SHP77 (cell line): Measurements from ENCODE around the gene ICE2.
"Not testable (repeated sequence)": the region's sequence is repeated elsewhere in the genome, so short reads cannot be mapped to it uniquely, and the experiment has no call there.

Experiments
- DNase-seq, 2 experiments: peaks; one replicate each; lab custom pipeline; 2025; lab: John Stamatoyannopoulos, UW

Gene ICE2

DNA sequence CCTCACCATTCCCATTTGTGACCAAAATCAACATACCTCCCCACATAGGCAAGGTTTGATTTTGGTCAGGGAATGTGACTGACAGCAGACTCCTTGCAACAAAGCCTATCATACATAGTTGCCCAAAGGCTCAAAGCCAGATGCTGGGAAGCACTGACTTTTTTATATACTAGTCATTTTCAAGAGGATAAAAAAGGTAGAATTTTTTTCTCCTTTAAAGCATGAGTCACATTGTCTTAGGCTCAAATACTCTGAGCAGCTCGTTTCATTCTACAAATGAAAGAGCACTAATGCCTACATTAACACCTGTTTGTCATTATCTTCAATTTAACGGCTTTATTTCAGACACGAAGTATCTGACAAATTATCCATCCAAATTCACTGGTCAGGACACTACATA lies 36.2 kb downstream of the ICE2 start:
- no peak for DNase-seq

DNA sequence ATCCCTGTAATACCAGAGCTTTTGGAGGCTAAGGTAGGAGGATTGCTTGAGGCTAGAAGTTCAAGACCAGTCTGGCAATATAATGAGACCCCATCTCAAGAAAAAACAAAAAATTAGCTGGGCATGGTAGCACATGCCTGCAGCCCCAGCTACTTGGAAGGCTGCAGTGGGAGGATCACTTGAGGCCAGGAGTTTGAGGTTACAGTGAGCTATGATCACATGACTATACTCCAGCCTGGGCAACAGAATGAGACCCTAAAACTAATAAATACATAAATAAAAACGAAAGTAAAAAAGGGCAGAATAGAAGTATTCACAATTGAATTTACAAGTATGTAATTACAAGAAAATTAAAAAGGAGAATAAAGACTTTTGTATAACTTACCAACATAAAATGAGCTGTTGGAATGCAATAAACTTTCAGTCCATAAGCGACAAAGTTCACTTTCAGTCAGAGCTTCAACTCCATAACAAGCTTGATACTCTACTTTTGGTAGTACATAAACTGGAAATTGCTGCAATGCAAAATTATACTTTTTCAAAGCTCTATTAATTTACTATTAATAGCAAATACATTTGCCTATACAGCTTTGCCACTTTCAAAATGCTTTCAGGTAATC lies 36.8 kb downstream of the ICE2 start:
- no peak for DNase-seq

DNA sequence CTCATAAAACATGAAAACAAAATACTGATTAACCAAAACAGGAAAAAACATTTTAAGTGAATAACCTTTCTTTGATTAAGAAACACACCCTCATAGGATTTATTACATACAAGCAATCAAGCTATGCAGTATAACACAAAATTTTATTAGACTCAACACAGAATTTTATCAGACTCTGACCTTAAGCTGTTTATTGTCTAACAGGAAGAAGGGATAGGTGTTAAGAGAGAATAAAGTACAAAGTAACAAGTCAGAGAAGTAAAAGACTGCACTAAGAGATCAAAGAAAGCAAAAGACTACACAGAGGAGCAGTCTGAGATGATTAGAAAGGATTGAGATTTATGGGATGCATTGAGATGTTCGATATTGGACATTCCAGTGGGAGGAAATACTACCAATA lies 37.6 kb downstream of the ICE2 start:
- DNase-seq = no peak

DNA sequence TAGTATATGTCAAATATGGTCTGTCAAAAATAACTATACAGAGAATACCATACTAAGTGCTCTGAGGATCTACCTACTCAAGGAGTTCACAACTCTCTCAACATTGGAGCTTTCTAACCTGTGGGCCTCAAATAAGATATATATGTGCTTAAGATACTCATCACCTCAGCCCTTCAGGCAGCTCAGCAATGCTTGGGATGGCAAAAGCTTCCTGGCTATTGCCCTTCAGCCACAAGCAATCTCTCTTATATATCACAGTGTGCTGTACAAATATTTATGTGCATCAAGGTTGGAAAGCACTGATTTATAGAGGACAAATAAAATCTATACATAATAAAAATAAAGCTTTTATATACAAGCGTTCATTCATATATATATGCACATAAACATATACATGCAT lies 40.3 kb downstream of the ICE2 start:
- DNase-seq = no peak

DNA sequence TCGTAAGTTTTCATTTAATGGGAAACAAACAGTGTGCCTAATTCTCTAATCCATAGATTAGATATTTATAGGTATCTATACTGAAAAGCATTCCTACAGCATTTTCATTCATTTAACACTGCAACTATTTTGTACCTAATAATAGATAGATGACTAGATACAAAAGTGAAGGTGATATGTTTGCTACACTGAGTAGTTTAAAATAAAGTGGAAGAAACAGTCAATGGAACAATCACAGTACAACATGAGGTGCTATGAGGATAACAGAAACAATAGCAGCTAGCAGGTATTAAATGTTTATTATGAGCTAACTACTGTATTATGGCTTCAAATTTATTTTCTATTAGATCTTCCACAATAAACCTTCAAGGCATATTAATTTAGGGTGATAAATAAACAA lies 50.0 kb downstream of the ICE2 start:
- DNase-seq = no peak

DNA sequence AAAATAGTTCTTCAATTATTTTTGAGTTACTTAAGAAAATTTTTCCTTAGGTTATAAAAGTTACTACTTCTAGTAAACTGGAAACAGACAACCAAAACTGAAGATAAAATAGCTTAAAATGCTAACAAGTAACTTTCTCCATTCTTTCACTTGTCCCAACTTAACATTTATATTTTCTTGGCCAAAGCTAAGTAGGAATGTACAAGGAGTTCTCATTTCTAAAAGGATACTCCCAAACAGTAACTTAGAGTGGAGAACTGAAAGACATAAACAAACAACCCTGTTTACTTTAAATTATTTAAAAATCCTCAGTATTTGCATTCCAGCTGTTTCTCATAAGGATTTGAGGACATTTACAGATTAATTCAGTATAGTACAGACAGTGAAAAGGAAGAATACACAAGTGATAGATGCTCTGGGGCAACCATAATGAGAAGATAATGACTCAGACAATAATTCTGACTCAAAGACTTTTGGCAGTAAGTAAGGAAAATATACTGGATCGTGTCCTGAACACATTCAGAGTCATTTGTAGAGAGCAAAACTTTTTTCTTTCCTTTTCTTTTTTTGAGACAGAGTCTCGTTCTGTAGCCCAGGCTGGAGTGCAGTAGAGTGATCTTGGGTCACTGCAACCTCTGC lies 52.0 kb downstream of the ICE2 start:
- DNase-seq = no peak

DNA sequence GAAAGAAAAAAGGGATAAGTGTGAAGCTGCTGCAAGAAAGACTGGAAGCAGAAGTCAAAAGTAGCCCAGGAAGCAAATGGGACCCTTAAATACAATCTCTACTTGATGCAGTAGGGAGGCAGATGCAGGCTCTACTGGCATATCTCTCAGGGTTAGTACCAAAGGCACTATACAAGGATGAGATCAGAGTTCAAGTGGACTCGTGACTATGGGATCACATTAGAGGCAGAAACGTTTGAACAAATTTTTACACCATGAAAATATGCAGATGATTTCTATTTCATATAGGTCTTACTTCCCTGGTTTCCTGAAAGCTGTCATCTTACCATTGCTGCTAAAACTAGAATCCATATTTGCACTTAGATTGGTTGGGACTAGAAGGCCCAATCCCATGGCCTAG lies 53.5 kb downstream of the ICE2 start:
- no peak for DNase-seq

DNA sequence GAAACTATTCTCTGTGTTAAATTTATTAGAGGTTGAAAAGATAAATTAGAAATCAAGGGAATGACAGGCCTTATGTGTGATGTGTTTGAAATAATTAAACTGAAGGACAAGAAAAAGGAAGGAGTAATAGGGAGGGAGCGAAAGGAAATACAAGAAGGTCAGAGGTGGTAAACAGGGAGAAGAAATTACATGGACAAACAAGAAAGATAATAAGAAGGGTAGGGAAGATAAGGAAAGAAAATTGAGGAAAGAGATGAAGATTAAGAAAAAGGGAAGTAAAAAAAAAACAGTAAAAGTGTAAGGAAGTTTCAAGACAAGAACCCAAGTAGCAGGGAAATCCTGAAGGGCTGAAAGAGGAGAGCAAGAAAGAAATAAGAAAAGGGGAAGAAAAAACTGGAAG lies 54.9 kb downstream of the ICE2 start:
- DNase-seq = no peak

DNA sequence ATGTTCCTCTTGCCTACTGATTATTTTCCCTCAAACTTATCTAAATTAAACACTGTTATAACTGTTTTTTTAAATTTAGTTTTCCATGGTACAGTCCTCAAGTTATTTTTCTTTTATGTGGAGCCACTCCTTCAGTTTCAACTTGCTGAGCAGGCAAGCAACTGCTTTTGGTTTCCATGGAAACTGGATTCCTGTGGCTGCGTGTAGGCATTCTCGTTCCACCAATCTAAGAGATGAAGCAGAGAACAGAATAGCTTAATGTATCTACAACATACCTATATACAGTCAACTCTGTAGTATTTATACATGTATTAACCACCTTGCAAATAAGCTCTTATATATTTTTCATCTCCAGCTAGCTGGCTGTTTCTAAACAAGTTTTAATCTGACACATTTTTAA lies 55.4 kb downstream of the ICE2 start:
- no peak for DNase-seq

DNA sequence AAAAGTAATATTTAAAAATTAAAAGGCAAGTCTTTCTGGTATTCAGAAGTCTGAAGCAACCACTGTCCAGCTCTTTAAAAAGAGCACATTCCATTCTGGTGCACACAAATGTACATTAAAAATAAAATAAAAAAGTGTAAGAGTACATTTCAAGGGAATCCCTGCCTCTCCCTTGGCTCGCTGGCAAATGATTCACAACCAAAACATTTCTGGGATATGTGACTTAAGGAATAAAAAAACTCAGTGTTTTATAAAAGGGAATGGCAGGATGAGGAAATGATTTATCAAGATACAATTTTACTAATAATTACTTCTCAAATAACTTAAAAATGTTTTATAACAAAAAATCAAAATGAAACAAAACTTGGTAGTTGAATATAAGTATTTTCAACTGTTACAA lies 57.4 kb downstream of the ICE2 start:
- no peak for DNase-seq

DNA sequence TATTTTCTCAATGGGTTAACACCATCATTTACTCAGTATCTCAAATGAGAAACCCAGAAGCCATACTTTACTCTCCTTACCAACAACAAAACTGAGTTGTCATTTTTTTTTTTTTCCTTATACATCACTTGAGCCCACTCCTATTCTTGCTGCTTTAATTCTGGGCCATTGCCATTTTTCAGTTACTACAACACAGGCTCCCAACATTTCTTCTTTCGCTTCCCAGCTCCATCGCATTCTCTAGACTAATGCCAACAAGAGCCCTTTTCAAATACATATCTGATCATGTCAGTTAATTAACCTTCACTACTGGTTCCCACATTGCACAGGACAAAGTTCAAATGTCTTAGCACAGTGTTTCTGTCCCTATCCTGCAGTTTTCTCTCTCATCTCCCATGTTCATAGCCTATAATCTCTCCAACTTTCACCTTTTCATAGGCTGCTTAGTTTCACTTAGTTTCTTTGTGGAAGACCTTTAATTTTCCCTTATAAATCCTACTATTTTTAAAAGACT lies 58.7 kb downstream of the ICE2 start:
- DNase-seq = no peak

DNA sequence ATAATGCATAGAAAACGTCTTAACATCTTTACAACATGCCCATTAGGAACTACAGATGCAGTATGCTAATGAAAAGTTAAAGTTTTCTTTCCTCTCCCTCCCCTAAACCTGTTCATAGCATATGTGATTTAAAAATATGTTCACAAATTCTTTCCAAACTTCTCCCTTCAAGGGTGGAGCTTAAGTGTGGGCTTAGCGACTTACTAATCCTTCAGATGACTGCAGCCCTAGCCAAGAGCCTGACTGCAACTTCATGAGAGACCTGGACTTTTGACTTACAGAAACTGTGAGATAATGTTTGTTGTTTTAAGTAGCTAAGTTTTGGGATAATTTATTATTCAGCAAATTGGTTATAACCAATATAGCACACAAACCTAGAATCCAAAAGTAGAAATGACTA lies 59.2 kb downstream of the ICE2 start:
- no peak for DNase-seq

DNA sequence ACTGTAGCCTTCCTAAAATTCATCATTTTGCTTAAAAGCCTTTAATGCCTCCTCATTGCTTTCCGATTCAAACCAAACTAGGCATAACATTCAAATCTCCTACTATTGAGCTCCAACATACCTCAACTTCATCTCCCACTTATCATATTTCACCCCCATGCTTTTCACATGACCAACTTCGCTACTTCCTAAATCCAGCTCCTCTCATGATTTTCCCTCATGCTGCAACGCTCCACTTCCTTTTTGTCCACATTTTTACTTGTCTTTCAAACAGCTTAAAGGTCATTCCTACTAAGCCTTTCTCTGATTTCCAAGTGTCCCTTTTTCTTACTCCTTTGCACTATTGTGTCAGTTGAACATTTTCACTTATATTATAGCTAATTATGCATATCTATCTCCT lies 60.8 kb downstream of the ICE2 start:
- DNase-seq = no peak

DNA sequence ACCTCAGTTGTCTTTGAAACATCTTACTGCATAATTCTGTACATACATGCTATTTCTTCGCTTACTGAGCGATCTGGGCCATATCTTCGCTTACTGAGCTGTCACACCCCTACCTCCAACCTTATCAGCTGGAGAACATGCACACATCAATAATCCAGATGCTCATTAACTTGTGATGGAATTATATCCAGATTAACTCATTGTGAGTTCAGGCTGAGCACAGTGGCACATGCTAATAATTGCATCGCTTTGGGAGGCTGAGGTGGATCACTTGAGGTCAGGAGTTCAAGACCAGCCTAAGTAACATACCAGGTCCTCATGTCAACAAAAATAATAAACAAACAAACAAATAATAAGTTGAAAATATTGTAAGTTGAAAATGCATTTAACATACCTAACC lies 61.8 kb downstream of the ICE2 start:
- DNase-seq = no peak

DNA sequence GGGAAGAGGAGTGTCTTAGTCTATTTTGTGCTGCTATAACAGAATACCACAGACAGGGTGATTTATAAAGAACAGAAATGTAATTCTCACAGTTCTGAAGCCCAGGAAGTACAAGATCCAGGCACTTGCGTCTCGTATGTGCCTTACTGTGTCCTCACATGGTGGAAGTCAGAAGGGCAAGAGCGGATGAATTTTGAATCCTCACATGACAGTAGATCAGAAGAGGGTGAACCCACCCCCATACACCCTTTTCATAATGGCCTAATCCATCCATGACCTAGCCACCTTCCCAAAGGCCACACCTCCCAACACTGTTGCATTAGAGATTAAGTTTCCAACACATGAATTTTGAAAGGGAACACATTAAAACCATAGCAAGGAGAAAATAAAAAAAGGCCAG lies 62.5 kb downstream of the ICE2 start:
- DNase-seq = no peak

DNA sequence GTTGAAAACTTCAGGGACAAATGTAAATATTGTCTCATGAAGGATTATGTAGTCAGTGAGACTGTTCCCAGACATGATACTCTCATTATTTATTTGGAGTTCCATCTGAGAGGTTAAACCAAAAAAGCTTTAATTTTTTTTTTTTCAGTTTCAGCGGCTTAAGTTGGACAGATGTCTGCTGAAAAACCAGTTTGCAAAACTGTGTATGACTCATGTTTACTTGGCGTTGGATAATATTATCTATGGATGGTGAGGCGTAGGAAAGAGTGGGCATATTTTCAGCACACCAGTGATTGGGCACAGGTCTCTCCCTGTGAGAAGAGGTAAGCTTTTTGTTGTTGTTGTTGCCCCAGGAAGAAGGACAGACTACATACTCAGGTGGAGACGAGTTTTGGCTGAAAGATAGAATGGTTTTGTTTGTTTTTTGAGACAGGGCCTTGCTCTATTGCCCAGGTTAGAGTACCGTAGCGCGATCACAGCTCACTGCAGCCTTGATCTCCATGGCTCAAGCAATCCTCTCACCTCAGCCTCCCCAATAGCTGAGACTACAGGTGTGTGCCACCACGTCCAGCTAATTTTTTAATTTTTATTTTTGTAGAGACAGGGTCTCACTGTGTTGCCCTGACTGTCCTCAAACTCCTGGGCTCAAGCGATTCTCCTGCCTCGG lies 64.8 kb downstream of the ICE2 start:
- DNase-seq = no peak

DNA sequence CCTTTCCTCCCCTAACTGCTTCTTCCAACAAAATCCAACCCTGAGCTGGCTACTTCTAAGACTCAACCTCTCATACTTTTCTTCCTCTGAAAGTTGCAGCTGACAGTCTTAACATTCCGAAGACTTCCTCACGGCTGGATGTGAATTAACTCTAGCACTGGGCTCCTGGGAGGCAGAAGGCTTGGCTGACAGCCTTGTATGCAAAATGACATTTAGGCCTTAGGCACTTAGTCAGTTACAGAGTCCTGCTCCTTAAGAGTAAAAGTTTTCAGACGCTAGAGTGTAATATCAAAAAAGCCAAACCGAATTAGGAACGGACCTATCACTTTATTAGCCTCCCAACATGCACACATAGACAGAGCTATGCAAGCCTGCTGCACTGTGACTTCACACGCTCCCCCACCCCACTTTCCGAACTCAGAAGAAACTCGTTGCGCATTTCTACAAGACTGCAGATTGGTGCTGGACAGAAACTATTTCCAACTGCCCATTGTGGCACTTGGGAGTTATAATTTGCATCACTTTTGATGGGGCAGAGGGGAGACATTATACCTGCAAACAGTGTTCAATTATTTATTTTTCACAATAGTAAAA lies 65.6 kb downstream of the ICE2 start:
- DNase-seq = no peak

DNA sequence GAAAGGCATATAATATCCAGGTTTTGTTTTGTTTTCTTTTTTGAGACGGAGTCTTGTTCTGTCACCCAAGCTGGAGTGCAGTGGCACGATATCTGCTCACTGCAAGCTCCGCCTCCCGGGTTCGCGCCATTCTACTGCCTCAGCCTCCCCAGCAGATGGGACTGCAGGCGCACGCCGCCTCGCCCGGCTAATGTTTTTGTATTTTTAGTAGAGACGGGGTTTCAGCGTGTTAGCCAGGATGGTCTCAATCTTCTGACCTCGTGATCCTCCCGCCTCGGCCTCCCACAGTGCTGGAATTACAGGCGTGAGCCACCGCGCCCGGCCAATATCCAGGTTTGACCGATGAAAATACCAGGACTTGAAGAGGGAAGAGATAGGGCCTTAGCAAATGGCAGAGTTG lies 66.1 kb downstream of the ICE2 start:
- DNase-seq = not testable (repeated sequence)

DNA sequence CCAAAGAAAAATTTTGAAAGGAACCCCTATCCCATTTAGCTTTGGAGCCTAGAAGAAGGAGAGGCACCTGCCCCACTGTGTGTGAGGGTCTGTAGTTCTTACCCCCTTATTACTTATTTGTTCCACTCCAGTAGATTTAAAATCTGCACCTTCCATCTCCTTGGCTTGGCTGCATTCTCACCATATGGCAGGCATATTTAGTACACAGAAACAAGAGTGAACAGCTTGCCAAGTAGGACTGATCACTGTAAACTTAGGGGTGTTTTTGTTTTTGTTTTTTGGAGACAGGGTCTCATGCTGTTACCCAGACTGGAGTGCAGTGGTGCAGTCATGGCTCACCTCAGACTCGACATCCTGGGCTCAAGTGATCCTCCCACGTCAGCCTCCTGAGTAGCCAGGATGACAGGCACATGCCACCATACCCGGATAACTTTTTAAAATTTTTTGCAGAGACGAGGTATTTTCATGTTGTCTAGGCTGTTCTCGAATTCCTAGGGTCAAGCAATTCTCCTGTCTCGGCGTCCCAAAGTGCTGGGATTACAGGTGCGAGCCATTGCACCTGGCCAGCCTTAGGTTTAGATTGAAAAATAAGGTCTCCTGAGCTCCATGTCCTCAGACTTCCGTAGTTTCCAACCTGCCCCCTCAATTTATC lies 67.0 kb downstream of the ICE2 start:
- no peak for DNase-seq

DNA sequence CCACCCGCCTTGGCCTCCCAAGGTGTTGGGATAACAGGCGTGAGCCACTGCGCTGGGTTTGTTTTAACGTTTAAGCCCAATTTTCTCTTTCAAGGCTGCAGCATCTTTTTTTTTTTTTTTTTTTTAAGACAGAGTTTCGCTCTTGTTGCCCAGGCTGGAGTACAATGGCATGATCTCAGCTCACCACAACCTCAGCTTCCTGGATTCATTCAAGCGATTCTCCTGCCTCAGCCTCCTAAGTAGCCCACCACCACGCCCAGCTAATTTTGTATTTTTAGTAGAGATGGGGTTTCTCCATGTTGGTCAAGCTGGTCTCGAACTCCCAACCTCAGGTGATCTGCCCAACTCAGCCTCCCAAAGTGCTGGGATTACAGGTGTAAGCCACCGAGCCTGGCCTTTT lies 68.6 kb downstream of the ICE2 start:
- not testable (repeated sequence) for DNase-seq

DNA sequence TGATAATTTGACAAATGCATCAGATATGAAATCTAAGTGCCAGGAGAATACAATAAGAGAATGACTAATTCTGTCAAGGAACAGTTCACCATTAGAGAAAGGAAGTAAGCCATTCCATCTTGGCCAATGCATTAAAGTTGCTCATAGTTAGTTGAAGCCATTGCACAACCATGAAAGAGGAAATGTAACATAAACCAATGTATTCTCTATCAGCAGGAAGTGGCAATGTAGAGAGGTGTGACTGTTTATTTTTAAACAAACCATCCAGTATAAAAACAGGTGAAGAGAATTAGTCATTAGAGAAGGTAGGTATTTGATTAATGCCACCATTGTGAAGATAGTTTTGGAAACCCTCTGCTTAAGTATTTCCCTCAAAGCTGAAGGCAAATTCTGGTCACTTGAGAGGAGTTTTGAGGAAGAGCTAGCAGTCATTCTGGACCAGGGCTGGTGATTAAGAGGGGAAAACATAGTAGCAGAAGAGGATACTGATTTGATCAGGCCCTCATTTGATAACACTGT lies 70.4 kb downstream of the ICE2 start:
- no peak for DNase-seq

DNA sequence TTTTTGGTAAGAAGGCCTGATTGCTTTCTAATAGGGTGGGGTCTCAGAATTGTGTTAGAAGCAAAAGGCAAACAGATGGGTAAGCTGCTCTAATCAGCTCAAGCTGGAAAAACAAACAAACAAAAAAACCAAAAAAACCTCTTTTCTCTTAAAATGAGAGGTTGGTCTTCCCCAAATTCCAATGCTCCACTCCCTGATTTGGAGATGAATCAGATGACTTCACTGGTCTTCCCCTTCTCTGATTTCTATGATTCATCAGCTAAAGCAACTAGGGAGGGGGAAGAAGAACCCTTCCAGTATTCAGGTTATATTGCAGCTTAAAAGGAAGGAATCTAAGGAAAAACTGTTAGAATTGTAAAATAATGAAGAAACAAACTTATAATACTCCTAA lies 71.5 kb downstream of the ICE2 start:
- DNase-seq = no peak
